NT2/D1 (cell line): ENCODE results near the gene AHRR.

Experiments
- SUZ12 ChIP-seq: IDR thresholded peaks from 2 replicates; pipeline ENCODE4 v1.6.1; 2011; ENCODE audit not compliant: insufficient read length, insufficient read depth; ENCODE audit errors: extremely low read depth
- YY1 ChIP-seq: IDR thresholded peaks from 2 replicates; pipeline ENCODE4 v1.6.1; 2011; ENCODE audit not compliant: insufficient read length, insufficient read depth
- ZNF274 ChIP-seq: IDR thresholded peaks from 2 replicates; pipeline ENCODE4 v1.6.1; 2011; ENCODE audit warnings: mild to moderate bottlenecking, low read depth, low read length

DNA sequence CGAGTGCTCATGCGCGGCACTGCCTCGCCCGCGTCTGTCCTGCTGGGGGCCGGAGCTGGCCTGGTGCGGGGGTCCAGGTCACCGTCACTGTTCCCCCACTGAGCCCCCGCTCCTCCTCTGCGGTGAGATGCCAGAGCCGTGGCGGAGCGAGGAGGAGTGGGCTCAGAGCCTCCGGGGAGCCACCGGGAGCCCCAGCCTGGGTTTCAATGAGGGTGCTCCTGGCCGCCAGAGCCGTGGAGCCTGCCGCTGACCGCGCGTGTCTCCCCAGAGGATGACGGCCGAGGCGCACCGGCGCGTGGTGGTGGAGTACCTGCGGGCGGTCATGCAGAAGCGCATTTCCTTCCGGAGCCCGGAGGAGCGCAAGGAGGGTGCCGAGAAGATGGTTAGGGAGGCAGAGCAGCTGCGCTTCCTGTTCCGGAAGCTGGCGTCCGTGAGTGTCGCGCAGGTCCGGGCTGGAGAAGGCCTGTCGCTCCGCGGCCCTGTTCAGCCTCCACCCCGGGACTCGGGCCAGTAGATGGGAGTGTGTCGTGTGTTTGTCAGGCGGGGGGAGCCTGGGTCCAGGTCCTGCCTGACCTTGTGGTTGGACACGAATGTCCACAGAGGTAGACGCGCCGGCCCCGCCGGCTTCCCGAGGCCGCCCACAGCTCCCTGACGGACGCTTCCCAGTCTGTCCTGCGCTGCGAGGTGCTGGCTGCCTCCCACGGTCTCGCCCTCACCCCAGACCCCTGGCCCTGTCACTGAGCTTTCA is 143.5 kb downstream of the AHRR start:
- TF ChIP-seq ZNF274 (no peak), SUZ12 (no peak), YY1 (no peak)
